Suprapubic skin (tissue), 4 donors: Measurements from ENCODE around the gene TIMM50. TPM values are rescaled to one million over a fixed set of nuclear protein-coding genes. Genes with fewer than 3 reads are reported as not detected.

Experiments used
- DNase-seq, 2 donors: peaks; one replicate each; pipeline ENCODE4 v3.0.0-alpha.2; 2019; ENCODE audit warnings: low spot score in 2 of 2
- H3K27ac ChIP-seq: fragments of 200-600 bp; sonication (generic); one replicate; pipeline ENCODE4 v1.5.1; 2019
- H3K27me3 ChIP-seq: fragments of 200-600 bp; sonication (generic); one replicate; pipeline ENCODE4 v1.5.1; 2019
- H3K36me3 ChIP-seq: fragments of 200-600 bp; sonication (generic); one replicate; pipeline ENCODE4 v1.5.1; 2019
- H3K4me1 ChIP-seq: fragments of 200-600 bp; sonication (generic); one replicate; pipeline ENCODE4 v1.5.1; 2019
- H3K4me3 ChIP-seq: fragments of 200-600 bp; sonication (generic); one replicate; pipeline ENCODE4 v1.5.1; 2019; ENCODE audit warnings: mild to moderate bottlenecking
- H3K9me3 ChIP-seq: fragments of 200-600 bp; sonication (generic); one replicate; pipeline ENCODE4 v1.5.1; 2019
- EP300 ChIP-seq: sonication (generic); formaldehyde crosslinking; IDR thresholded peaks from one replicate; pipeline ENCODE4 v1.6.1; 2017; ENCODE audit warnings: antibody characterized with exemption
- POLR2A ChIP-seq, 2 donors: fragments of 450-650 bp; IDR thresholded peaks; one replicate each; pipeline ENCODE4 v1.6.1; 2017; ENCODE audit warnings: antibody characterized with exemption in 2 of 2, mild to moderate bottlenecking in 2 of 2, moderate library complexity in 2 of 2
- POLR2AphosphoS5 ChIP-seq, 3 donors: sonication (generic); formaldehyde crosslinking; IDR thresholded peaks; one replicate each; pipeline ENCODE4 v1.6.1; 2017; ENCODE audit warnings: antibody characterized with exemption in 3 of 3
- WGBS: methylation state at CpG from one replicate; pipeline ENCODE4 v1.1.5; 2018; 5-methylcytosine and 5-hydroxymethylcytosine counted together
- total RNA-seq, 4 donors: library from RNA; depleted of rRNA; stranded (reverse); fragments of >200 nt; gene quantifications; one replicate each; pipeline ENCODE4 v1.1.0, GENCODE V29; 2016
- TF ChIP-seq, protein P1 (sequence below), 2 donors: fragments of 200-600 bp in 1 of 2; fragments of 450-650 bp in 1 of 2; sonication (generic) in 1 of 2; IDR thresholded peaks; one replicate each; pipeline ENCODE4 v1.5.1; 2016 to 2019; ENCODE audit warnings: antibody characterized with exemption in 2 of 2, mild to moderate bottlenecking in 1 of 2, moderate library complexity in 1 of 2

Gene TIMM50
- total RNA-seq, 4 donors from 2014 or later, result 44.9 to 57.9 (median 50.6) TPM

DNA sequence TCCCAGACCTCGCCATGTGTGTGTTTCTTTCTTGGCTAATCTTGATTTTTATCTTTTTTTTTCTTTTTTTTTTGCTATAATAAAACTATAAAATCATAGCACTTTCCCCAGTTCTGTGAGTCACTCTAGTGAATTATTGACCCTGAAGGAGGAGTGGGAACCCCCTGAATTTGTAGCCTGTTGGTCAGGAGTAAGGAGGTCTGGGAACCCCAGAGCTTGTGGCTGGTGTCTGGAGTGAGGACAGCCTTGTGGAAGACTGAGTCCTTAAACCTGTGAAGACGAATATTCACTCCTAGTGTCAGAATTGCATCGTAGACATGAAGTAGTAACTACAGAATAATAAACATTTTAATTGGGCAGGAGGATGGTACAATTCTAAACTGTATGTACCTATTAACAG is 44.6 kb downstream of the TIMM50 start:
- no peak overlapping the region for H3K4me3 ChIP-seq
- H3K27me3 ChIP-seq, result no peaks in the 10 kb centered on the region
- H3K27ac ChIP-seq, result no peak overlapping the region
- TF ChIP-seq, protein P1, sequence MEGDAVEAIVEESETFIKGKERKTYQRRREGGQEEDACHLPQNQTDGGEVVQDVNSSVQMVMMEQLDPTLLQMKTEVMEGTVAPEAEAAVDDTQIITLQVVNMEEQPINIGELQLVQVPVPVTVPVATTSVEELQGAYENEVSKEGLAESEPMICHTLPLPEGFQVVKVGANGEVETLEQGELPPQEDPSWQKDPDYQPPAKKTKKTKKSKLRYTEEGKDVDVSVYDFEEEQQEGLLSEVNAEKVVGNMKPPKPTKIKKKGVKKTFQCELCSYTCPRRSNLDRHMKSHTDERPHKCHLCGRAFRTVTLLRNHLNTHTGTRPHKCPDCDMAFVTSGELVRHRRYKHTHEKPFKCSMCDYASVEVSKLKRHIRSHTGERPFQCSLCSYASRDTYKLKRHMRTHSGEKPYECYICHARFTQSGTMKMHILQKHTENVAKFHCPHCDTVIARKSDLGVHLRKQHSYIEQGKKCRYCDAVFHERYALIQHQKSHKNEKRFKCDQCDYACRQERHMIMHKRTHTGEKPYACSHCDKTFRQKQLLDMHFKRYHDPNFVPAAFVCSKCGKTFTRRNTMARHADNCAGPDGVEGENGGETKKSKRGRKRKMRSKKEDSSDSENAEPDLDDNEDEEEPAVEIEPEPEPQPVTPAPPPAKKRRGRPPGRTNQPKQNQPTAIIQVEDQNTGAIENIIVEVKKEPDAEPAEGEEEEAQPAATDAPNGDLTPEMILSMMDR (IDR thresholded peaks at IDR 0.05), result no peak
- TF ChIP-seq POLR2AphosphoS5 (IDR thresholded peaks at IDR 0.05) (no peak), POLR2A (IDR thresholded peaks at IDR 0.05) (no peak), EP300 (no peak)
- no peaks in the 10 kb centered on the region for H3K9me3 ChIP-seq
- no peaks in the 10 kb centered on the region for H3K36me3 ChIP-seq
- H3K4me1 ChIP-seq, result no peaks in the 10 kb centered on the region
- WGBS, result 96% methylated on average over 3 of the region's 3 CpGs
- no peak for DNase-seq

DNA sequence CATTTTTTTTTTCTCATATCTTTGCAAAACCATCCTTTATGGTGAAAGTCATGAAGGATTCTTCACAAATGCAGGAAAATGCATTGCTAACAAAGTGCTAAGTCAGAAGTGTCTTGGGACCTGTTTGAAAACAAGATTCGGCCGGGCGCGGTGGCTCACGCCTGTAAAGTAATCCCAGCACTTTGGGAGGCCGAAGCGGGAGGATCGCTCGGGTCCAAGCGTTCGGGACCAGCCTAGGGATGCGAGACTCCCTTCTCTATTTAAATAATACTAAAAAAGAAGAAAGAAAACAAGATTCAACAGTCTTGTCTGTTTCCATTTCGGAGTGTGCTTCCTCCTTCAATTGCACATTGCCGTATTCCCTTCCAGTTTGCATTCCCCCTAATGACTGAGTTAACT is 51.2 kb downstream of the TIMM50 start:
- Histone ChIP-seq H3K9me3 (no peaks in the 10 kb centered on the region), H3K36me3 (no peaks in the 10 kb centered on the region), H3K4me1 (peaks cover 7% of the 10 kb centered on the region), H3K27me3 (no peaks in the 10 kb centered on the region), H3K4me3 (peak overlapping the region; percentile 75), H3K27ac (peak overlapping the region; percentile 67)
- DNase-seq, result peak; percentile 49 to 57
- TF ChIP-seq POLR2AphosphoS5 (IDR thresholded peaks at IDR 0.05), result no peak
- WGBS, result 35% methylated on average over 14 of the region's 14 CpGs

DNA sequence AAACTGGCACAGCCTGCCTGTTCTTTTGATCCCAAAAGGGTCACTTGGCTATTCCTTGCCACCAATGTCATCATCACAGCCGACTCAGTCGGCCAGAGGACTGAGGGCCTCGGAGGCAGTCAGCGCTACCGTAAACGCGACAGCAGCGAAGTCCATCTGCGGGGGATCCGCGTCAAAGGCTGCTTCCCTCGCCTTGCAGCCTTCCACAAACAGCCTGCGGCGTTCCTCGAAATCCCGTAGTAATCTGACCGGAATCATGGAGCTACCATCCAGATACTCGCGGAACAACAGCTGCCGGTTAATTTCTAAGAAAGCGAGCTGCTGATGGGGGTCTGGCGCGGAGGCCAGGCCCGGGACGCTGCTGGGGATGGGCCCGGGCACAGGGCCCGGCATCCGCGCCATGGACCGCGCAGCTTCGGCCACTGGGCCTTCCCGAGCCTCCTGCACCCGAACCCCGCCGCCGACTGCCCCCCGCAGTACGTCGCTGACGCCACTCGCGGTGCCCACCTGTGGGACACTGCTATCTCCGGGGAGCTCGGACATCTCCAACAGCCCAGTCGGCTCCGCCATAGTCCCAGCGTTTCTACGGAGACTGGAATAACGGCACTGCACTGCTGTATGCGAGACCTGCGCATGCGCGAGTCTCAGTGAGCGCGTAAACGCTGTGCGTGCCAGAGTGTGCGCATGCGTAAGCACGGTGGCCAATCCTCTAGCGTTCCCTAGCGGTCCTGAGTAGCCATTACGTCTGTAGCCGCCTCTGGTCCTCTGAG is 51.8 kb downstream of the TIMM50 start, which contains the start of gene EID2B:
Gene EID2B, minus strand, starts transcription at position 620 of the 770 bp plus-strand sequence. Its CDS starts 50 bp downstream, at position 570.
- H3K27me3 ChIP-seq, result no peaks in the 10 kb centered on the region
- H3K4me3 ChIP-seq, result peak within 1 kb of the TSS; percentile 75
- H3K4me1 ChIP-seq, result peaks cover 7% of the 10 kb centered on the region
- peak; percentile 96 to 97 for DNase-seq
- H3K36me3 ChIP-seq, result no peaks in the 10 kb centered on the region
- no peaks in the 10 kb centered on the region for H3K9me3 ChIP-seq
- TF ChIP-seq, protein P1 (IDR thresholded peaks at IDR 0.05), result peak; percentile 95 to 99
- TF ChIP-seq EP300, result no peak
- TF ChIP-seq POLR2AphosphoS5 (IDR thresholded peaks at IDR 0.05), result peak in 1 of 3 donors; percentile 47
- no peak for TF ChIP-seq POLR2A (IDR thresholded peaks at IDR 0.05)
- H3K27ac ChIP-seq, result peak within 1 kb of the TSS; percentile 67
- WGBS, result under 1% methylated on average over 23 of the region's 65 CpGs

DNA sequence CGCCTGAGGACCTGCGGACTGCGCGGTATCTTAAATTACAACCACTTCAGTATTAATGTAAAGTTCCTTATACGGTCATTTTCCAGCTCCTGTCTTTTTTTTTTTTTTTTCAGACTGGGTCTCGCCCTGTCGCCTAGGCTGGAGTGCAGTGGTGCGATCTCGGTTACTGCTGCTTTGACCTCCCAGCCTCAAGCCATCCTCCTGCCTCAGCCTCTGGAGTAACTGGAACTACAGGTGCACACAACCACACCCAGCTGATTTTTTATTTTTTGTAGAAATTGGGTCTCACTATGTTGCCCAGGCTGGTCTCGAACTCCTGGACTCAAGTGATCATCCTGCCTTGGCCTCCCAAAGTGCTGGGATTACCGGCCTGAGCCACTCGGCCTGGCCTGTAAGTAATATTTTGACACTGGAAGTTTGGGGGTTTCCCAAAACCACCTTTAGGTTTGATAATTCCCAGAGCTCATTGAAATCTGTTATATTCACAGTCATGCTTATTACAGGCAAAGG is 52.4 kb downstream of the TIMM50 start:
- 13% methylated on average over 12 of the region's 12 CpGs for WGBS
- Histone ChIP-seq H3K9me3 (no peaks in the 10 kb centered on the region), H3K4me1 (peaks cover 12% of the 10 kb centered on the region), H3K36me3 (no peaks in the 10 kb centered on the region), H3K27me3 (no peaks in the 10 kb centered on the region), H3K27ac (no peak overlapping the region), H3K4me3 (peak overlapping the region; percentile 75)
- TF ChIP-seq, protein P1 (IDR thresholded peaks at IDR 0.05), result no peak
- no peak for TF ChIP-seq POLR2AphosphoS5 (IDR thresholded peaks at IDR 0.05)
- DNase-seq, result no peak

DNA sequence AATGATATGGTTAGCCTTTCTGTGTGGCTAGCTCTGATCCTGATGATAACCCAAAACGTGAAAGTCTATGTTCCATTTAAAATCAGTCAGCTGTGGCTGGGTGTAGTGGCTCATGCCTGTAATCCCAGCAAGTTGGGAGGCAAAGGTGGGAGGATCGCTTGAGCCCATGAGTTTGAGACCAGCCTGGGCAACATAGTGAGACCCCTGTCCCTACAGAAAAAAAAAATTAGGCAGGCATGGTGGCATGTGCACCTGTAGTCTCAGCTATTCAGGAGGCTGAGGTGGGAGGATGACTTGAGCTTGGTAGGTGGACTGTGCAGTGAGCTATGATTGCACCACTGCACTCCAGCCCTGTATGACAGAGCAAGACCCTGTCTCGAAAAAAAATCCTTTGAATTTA is 53.2 kb downstream of the TIMM50 start:
- Histone ChIP-seq H3K27ac (no peak overlapping the region), H3K27me3 (no peaks in the 10 kb centered on the region), H3K4me1 (peaks cover 20% of the 10 kb centered on the region), H3K9me3 (no peaks in the 10 kb centered on the region), H3K4me3 (no peak overlapping the region), H3K36me3 (no peaks in the 10 kb centered on the region)
- no peak for TF ChIP-seq EP300
- TF ChIP-seq POLR2AphosphoS5 (IDR thresholded peaks at IDR 0.05), result no peak
- TF ChIP-seq POLR2A (IDR thresholded peaks at IDR 0.05), result no peak
- TF ChIP-seq, protein P1 (IDR thresholded peaks at IDR 0.05), result no peak
- peak in 1 of 2 donors; percentile 10 for DNase-seq
- 75% methylated on average over 3 of the region's 3 CpGs for WGBS
